ENCODE data around the gene BHLHE23.

BHLHE23 gene

DNA sequence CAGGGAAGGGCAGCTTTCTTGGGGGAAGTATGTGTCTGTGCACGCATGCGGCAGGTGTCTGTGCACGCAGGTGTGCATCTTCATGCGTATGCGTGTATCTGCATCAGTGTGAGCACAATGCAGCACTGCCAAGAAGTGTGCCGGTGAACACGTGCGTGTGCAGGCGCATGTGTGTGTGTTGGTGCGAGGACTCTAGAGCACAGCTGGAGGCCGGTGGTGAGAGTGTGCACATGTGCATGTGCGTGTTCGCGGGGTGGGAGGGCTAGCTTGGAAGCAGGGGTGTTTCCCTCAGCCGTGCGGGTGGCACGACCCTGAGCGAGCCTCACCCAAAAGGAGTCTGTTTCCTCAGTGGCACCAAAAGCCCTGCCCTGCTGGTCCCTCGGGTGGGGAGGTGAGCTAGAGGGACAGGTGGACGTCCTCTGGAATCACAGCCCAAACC is 46.7 kb downstream of the BHLHE23 start:
- no peak overlapping the region for H3K4me3 Mint-ChIP-seq
- H3K4me1 Mint-ChIP-seq (ENCODE audit: low read depth), result peaks cover 4% of the 10 kb centered on the region
- no peak for DNase-seq (ENCODE audit: low spot score)
- no peak overlapping the region for H3K27ac Mint-ChIP-seq
- no peaks in the 10 kb centered on the region for H3K36me3 Mint-ChIP-seq (ENCODE audit: low read depth)
- no peaks in the 10 kb centered on the region for H3K27me3 Mint-ChIP-seq (ENCODE audit: low read depth)
- no peaks in the 10 kb centered on the region for H3K9me3 Mint-ChIP-seq

DNA sequence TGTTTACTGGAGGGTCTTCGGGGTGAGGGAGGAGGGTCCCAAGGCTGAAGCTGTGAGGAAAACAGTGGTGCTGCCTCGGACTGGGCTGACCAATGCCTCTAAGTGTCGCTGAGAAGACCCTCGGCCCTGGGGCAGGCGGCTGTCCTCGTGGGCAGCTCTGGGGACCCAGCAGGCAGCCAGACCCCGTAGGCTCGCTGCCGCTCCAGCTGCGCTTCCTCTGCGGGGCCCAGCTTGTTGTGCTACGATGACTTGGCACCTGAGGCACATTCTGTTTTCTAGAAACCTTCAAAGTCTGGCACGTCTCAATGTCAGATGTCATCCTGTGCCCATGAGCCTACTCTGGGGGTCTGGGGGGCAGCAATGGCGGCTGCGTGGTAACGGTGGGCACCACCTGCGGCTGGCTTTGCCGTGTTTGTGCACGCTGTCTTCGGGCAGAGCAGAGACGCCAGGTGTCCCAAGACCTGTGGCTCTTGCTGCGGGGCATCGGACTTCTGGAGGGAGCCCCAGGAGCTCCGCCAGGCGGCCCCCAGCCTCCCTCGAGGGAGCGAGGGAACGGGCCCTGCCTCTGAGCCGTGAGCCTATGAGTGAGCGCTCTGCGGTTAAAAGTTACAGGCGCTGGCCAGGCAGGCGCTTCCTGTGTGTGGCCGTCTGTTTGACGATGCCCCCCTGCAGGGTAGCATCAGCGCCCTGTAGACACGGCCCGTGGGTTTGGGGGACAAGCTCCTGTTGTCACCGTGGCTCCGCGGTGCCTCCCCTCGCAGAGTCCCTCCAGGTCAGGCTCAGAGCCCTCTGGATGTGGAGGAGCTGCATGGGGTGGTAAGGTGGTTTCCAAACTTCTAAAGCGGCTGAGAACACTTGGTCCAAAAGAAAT is 47.4 kb downstream of the BHLHE23 start:
- Mint-ChIP-seq H3K36me3 (ENCODE audit: low read depth) (no peaks in the 10 kb centered on the region), H3K27ac (no peak overlapping the region), H3K9me3 (no peaks in the 10 kb centered on the region), H3K4me1 (ENCODE audit: low read depth) (peaks cover 4% of the 10 kb centered on the region), H3K4me3 (no peak overlapping the region), H3K27me3 (ENCODE audit: low read depth) (no peaks in the 10 kb centered on the region)
- DNase-seq (ENCODE audit: low spot score), result no peak

DNA sequence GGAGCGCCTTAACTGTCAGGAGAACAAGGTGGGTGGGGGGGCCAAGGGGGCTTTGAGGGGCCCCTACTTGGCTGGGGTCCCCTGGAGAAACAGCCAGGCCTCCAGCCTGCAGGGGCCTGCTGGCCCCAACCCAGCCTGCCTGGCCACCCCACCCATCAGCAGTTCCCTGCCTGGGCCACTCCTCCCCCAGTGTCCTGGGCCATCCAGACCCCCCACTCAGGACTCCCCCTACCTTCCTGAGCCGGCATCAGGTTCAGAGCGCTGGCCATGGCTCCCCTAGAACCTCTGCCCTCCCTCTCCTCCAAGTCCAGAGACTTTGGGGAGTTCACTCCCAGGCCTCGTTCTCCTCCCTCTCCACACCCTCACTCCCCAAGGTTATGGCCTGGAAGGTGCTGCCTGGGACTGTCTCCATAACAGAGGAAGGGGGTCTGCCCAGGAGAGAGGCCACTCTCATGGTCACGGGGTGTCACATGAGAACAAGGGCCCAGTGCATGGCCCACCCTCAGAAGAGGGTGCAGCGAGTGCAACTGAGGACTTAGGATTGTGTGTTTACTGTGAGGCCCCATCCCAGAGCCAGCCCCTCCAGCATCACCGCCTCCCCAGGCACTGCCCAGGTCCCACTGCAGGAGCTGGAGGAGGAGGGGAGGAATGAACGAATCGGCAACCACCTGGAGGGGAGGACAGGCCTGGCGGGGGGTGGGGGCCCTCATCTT is 48.2 kb downstream of the BHLHE23 start:
- Mint-ChIP-seq H3K36me3 (ENCODE audit: low read depth) (no peaks in the 10 kb centered on the region), H3K4me1 (ENCODE audit: low read depth) (peaks cover 8% of the 10 kb centered on the region), H3K9me3 (no peaks in the 10 kb centered on the region)

DNA sequence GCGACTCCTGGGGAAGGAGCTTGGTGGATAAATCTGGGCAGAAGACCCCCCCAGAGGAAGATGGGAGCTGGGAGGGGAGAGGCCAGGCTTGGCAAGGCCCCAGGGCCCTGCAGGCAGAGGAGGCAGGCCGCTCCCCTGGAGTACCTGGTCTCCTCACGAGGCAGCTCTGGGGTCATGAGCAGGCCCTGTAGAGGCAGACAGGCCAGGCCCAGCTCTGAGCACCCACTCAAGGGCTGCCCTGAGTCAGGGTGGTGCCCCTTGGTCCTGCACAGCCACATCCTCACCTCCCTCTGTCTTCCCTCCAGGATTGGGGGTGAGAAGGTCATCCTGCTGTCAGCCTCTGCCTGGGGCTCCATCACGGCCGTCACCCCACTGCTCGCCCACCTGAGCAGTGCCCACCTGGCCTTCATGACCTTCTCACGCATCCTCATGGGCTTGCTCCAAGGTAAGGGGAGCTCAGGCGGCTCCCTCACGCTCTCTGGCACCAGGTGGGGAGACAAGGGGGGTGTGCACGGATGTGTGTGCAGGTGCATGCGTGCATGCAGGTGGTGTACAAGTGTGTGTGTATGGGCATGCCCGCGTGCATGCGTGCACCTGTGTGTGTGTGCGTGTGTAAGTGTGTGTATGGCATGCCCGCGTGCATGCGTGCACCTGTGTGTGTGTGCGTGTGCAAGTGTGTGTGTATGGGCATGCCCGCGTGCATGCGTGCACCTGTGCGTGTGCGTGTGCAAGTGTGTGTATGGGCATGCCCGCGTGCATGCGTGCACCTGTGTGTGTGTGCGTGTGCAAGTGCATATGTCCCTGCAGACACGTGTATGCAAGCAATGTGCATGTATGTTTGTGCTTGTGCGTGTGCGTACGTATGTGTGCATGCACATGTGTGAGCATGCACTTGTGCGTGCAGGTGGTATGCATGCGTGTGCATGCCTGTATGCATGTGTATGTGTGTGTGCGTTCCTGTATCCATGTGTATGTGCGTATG is 49.3 kb downstream of the BHLHE23 start:
- Mint-ChIP-seq H3K27ac (no peak overlapping the region), H3K36me3 (ENCODE audit: low read depth) (no peaks in the 10 kb centered on the region), H3K27me3 (ENCODE audit: low read depth) (no peaks in the 10 kb centered on the region), H3K4me3 (no peak overlapping the region), H3K9me3 (no peaks in the 10 kb centered on the region), H3K4me1 (ENCODE audit: low read depth) (peaks cover 8% of the 10 kb centered on the region)
- DNase-seq (ENCODE audit: low spot score), result no peak

More for the DNA sequence above, 48.2 kb downstream of the BHLHE23 start:
- no peak for DNase-seq (ENCODE audit: low spot score)
- no peak overlapping the region for H3K27ac Mint-ChIP-seq
- no peak overlapping the region for H3K4me3 Mint-ChIP-seq
- H3K27me3 Mint-ChIP-seq (ENCODE audit: low read depth), result no peaks in the 10 kb centered on the region

DNA sequence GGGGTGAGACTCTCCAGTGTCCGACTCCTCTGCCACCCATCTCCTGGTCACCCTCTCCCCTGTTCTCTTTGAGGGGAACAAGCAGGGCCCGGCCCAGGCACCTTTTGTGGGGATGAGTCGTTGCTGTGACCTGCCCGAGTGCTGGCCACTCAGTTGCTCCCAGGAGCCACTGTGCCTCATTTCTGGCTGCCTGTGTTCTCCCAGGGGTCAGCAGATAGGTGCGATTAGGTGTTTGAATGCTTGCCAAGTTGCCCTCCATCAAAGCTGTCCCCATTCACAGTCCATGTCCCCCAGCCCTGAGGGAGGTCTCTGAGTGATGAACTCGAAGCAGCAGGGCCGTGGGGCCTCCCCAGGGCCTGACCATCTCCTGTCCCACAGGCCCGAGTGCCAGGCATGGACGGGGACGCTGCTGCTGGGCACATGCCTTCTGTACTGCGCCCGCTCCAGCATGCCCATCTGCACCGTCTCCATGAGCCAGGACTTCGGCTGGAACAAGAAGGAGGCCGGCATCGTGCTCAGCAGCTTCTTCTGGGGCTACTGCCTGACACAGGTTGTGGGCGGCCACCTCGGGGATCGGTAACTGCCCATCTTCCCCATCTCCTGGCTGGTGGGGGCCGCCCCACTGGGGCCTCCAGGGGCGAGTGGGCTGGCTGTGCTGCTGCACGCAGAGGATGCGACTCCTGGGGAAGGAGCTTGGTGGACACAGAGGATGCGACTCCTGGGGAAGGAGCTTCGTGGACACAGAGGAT is 50.2 kb downstream of the BHLHE23 start:
- H3K27me3 Mint-ChIP-seq (ENCODE audit: low read depth), result no peaks in the 10 kb centered on the region
- H3K36me3 Mint-ChIP-seq (ENCODE audit: low read depth), result no peaks in the 10 kb centered on the region
- no peak overlapping the region for H3K27ac Mint-ChIP-seq
- H3K9me3 Mint-ChIP-seq, result no peaks in the 10 kb centered on the region
- no peak for DNase-seq (ENCODE audit: low spot score)
- H3K4me3 Mint-ChIP-seq, result no peak overlapping the region
- H3K4me1 Mint-ChIP-seq (ENCODE audit: low read depth), result peaks cover 11% of the 10 kb centered on the region

All from T-helper 2 cell treated with Interferon-gamma antibody and Interleukin-4, amounts not matched to agents 5 μg/mL and 100 μg/mL, for 36 hours (primary cell).